BLaER1 treated with 17β-estradiol and CSF1 and Interleukin-3, amounts not matched to agents 10 nM and 100 nM (cell line): Measurements from ENCODE around the gene ZSWIM7.
"Not testable (repeated sequence)": the region's sequence is repeated elsewhere in the genome, so short reads cannot be mapped to it uniquely, and the experiment has no call there.

ENCODE experiments used
- H3K27ac ChIP-seq, 11 experiments: shearing (Covaris generic); formaldehyde crosslinking; 2 replicates each; pipeline ENCODE4 v1.8.1; 2022
- H3K27me3 ChIP-seq, 11 experiments: shearing (Covaris generic); formaldehyde crosslinking; 2 replicates each; pipeline ENCODE4 v1.8.1; 2022
- H3K36me3 ChIP-seq, 11 experiments: shearing (Covaris generic); formaldehyde crosslinking; 2 replicates each; pipeline ENCODE4 v1.8.1; 2022
- H3K4me1 ChIP-seq, 10 experiments: shearing (Covaris generic); formaldehyde crosslinking; 2 replicates each; pipeline ENCODE4 v1.8.1; 2022
- H3K4me2 ChIP-seq, 11 experiments: shearing (Covaris generic); formaldehyde crosslinking; 2 replicates each; pipeline ENCODE4 v1.8.1; 2022
- H3K4me3 ChIP-seq, 10 experiments: shearing (Covaris generic); formaldehyde crosslinking; 2 replicates each; pipeline ENCODE4 v1.8.1; 2022
- H3K9ac ChIP-seq, 11 experiments: shearing (Covaris generic); formaldehyde crosslinking; 2 replicates each; pipeline ENCODE4 v1.8.1; 2022
- H3K9me3 ChIP-seq, 11 experiments: shearing (Covaris generic); formaldehyde crosslinking; replicated peaks in 1 of 11; 2 replicates each; pipeline ENCODE4 v1.8.1; 2022
- H4K20me1 ChIP-seq, 11 experiments: shearing (Covaris generic); formaldehyde crosslinking; 2 replicates each; pipeline ENCODE4 v1.8.1; 2022
- Cebpa-rat ChIP-seq, 11 experiments: shearing (Covaris generic); IDR thresholded peaks; 2 replicates each; pipeline ENCODE4 v1.8.1; 2022

ZSWIM7 gene

DNA sequence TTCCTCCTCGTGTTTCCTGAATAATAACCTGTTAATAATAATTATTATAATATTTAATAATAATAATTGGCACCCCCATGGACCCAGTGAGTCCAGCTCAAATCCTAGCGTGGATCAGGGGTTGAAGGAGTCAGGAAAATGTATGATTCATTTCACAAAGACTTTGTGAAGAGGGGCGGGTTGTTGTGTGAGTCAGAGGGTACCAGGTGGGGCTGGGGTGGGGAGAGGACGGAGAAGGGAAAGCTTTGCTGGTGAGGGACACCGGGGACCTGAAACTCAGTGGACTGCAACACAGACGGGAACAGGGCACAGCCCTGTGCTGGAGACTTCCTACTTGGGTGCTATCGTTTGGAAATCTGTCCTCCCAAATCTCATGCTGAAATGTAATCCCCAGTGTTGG lies 57.7 kb downstream of the ZSWIM7 start:
- peaks cover 0 to 3% (median 0%) of the 10 kb centered on the region in 11 experiments; a peak in 1 of 22 replicates for H4K20me1 ChIP-seq
- peaks cover 0 to 4% (median 0%) of the 10 kb centered on the region in 11 experiments; a peak in 1 of 22 replicates for H3K36me3 ChIP-seq
- peak overlapping the region in 3 of 10 experiments; percentile 7 to 33 (median 18); a peak in 1 of 20 replicates for H3K4me3 ChIP-seq
- H3K4me1 ChIP-seq = peaks cover 21 to 52% (median 46%) of the 10 kb centered on the region in 10 experiments
- no peak for TF ChIP-seq Cebpa-rat (IDR thresholded peaks at IDR 0.05)
- H3K9me3 ChIP-seq = peaks cover 0 to 39% (median 3%) of the 10 kb centered on the region in 11 experiments; a peak in 10 of 22 replicates
- H3K4me2 ChIP-seq = peak overlapping the region in 10 of 11 experiments; percentile 39 to 98 (median 84); a peak in 17 of 22 replicates
- peak overlapping the region in 9 of 11 experiments; percentile 46 to 83 (median 73); a peak in 16 of 22 replicates for H3K27ac ChIP-seq
- H3K9ac ChIP-seq = peak overlapping the region in 6 of 11 experiments; percentile 1 to 63 (median 53); a peak in 9 of 22 replicates
- H3K27me3 ChIP-seq = peaks cover 0 to 42% (median 37%) of the 10 kb centered on the region in 11 experiments; a peak in 20 of 22 replicates

DNA sequence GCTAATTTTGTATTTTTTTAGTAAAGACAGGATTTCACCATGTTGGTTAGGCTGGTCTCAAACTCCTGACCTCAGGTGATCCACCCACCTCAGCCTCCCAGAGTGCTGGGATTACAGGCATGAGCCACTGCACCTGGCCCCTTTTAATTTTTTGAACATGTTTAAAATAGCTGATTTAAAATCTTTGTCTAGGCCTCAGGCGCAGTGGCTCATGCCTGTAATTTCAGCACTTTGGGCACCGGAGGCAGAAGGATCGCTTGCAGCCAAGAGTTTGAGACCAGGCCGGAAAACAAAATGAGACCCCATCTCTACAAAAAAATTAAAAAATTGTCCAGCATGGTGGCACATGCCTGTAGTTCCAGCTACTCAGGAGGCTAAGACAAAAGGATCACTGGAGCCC lies 63.0 kb downstream of the ZSWIM7 start:
- H3K4me3 ChIP-seq, H3K36me3 ChIP-seq, H4K20me1 ChIP-seq, H3K9ac ChIP-seq, H3K27me3 ChIP-seq, H3K27ac ChIP-seq, H3K4me2 ChIP-seq: not testable (repeated sequence)
- H3K4me1 ChIP-seq = peaks cover 0 to 11% (median 2%) of the 10 kb centered on the region in 10 experiments; a peak in 9 of 20 replicates
- peaks cover 0 to 31% (median 3%) of the 10 kb centered on the region in 11 experiments; a peak in 10 of 22 replicates for H3K9me3 ChIP-seq

DNA sequence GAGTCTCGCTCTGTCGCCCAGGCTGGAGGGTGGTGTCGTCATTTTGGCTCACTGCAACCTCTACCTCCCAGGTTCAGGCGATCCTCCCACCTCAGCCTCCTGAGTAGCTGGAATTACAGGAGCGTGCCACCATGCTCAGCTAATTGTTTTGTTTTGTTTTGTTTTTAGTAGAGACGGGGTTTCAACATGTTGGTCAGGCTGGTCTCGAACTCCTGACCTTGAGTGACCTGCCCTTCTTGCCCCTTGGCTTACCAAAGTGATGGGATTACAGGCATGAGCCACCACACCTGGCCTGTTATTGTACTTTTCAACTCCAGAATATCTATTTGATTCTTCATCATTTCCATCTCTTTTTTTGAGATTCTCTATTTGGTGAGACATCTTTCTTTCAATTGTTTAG lies 63.6 kb downstream of the ZSWIM7 start:
- Histone ChIP-seq H3K4me3 (no peak overlapping the region), H3K4me1 (peaks cover 0 to 14% (median under 1%) of the 10 kb centered on the region in 10 experiments; a peak in 9 of 20 replicates), H3K4me2 (no peak overlapping the region), H3K27ac (no peak overlapping the region), H3K36me3 (no peaks in the 10 kb centered on the region), H3K27me3 (no peaks in the 10 kb centered on the region), H3K9me3 (peaks cover 0 to 25% (median 2%) of the 10 kb centered on the region in 11 experiments; a peak in 10 of 22 replicates), H3K9ac (no peak overlapping the region), H4K20me1 (no peaks in the 10 kb centered on the region)
- no peak for TF ChIP-seq Cebpa-rat (IDR thresholded peaks at IDR 0.05)

DNA sequence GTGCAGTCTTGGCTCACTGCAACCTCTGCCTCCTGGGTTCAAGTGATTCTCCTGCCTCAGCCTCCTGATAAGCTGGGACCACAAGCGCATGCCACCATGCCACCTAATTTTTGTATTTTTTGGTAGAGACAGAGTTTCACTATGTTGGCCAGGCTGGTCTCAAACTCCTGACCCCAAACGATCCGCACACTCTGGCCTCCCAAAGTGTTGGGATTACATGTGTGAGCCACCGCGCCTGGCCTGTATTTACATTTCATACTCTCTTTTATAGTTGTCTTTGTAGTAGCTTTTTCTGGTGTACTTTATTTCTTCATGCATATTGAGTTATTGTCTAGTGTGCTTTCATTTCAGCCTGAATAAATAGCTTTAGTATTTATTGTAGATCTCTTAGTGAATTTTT lies 64.6 kb downstream of the ZSWIM7 start:
- H3K27me3 ChIP-seq = no peaks in the 10 kb centered on the region
- no peak for TF ChIP-seq Cebpa-rat (IDR thresholded peaks at IDR 0.05)

DNA sequence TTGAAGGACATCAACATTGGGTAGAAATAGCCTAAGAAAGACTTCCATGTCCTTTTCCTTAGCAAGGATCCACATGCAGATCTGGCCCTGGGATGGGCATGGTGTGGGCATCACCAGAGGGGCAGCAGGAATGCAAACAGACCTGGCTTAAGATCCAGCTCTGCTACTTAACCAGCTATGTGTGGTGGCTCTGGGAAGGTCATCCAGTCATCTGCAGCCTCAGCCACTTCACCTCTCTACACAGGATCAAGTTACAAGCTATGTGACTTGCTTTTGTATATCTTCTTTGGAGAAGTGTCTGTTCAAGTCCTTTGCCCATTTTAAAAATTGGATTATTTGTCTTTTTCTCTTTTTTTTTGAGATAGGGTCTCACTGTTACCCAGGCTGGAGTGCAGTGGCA lies 68.1 kb downstream of the ZSWIM7 start:
- Histone ChIP-seq H3K9me3 (peaks cover 0 to 6% (median 0%) of the 10 kb centered on the region in 11 experiments; a peak in 1 of 22 replicates), H4K20me1 (no peaks in the 10 kb centered on the region), H3K9ac (no peak overlapping the region), H3K4me2 (peak overlapping the region in 4 of 11 experiments; percentile 4 to 94 (median 86); a peak in 3 of 22 replicates), H3K4me1 (peaks cover 5 to 52% (median 32%) of the 10 kb centered on the region in 10 experiments; a peak in 18 of 20 replicates), H3K4me3 (no peak overlapping the region), H3K36me3 (no peaks in the 10 kb centered on the region), H3K27me3 (no peaks in the 10 kb centered on the region), H3K27ac (no peak overlapping the region)
- TF ChIP-seq Cebpa-rat (IDR thresholded peaks at IDR 0.05) = no peak

More for the DNA sequence above, 64.6 kb downstream of the ZSWIM7 start:
- H3K9ac ChIP-seq = no peak overlapping the region
- no peak overlapping the region for H3K4me3 ChIP-seq
- peaks cover 0 to 15% (median 0%) of the 10 kb centered on the region in 11 experiments; a peak in 3 of 22 replicates for H3K9me3 ChIP-seq
- peaks cover 0 to 25% (median 5%) of the 10 kb centered on the region in 10 experiments; a peak in 10 of 20 replicates for H3K4me1 ChIP-seq
- H3K4me2 ChIP-seq = no peak overlapping the region
- H3K27ac ChIP-seq = no peak overlapping the region
- H4K20me1 ChIP-seq = no peaks in the 10 kb centered on the region
- H3K36me3 ChIP-seq = no peaks in the 10 kb centered on the region

DNA sequence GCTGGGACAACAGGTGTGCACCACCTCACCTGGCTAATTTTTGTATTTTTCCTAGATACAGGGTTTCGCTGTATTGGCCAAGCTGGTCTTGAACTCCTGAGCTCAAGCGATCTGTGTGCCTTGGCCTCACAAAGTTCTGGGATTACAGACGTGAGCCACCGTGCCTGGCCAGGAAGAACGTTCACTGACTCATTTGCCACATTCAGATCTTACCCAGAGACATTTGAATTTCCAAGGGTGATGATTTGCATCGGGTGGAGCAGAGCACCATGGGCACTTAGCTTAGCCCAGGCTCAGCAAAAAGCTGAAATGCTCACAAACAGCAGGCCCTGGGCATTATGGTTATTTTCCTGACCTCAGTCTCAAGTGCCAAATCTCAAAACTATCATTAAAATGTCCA lies 69.1 kb downstream of the ZSWIM7 start:
- peaks cover 5 to 55% (median 32%) of the 10 kb centered on the region in 10 experiments; a peak in 18 of 20 replicates for H3K4me1 ChIP-seq
- H3K9me3 ChIP-seq = peaks cover 0 to 6% (median 0%) of the 10 kb centered on the region in 11 experiments; a peak in 1 of 22 replicates
- peak overlapping the region in 5 of 11 experiments; percentile 40 to 94 (median 89); a peak in 9 of 22 replicates for H3K4me2 ChIP-seq
- H3K9ac ChIP-seq = no peak overlapping the region
- H3K27me3 ChIP-seq = no peaks in the 10 kb centered on the region
- TF ChIP-seq Cebpa-rat (IDR thresholded peaks at IDR 0.05) = no peak
- no peak overlapping the region for H3K4me3 ChIP-seq
- no peaks in the 10 kb centered on the region for H3K36me3 ChIP-seq
- H4K20me1 ChIP-seq = no peaks in the 10 kb centered on the region
- H3K27ac ChIP-seq = peak overlapping the region in 5 of 11 experiments; percentile 2 to 22 (median 9); a peak in 4 of 22 replicates

DNA sequence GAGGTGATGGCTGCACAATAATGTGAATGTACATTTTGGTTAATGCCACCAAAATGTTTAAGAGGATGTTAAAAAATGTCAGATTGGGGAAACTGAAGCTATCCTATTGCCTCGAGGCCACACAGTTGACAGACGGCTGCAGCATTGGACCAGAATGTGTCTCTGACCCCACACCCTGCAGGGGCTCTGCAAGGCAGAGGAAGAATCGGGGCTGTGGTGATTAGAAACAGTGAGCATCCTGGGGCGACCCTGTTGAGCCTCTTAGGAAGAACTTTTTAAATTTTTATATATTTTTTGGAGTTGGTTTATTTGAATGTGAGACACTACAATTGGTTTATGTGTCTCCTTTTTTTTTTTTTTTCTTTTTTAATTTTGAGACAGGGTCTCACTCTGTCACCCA lies 69.6 kb downstream of the ZSWIM7 start:
- Histone ChIP-seq H4K20me1 (no peaks in the 10 kb centered on the region), H3K4me3 (no peak overlapping the region), H3K9me3 (peaks cover 0 to 6% (median 0%) of the 10 kb centered on the region in 11 experiments; a peak in 1 of 22 replicates), H3K9ac (no peak overlapping the region), H3K27me3 (no peaks in the 10 kb centered on the region), H3K36me3 (no peaks in the 10 kb centered on the region), H3K4me2 (peak overlapping the region in 5 of 11 experiments; percentile 83 to 94 (median 90); a peak in 8 of 22 replicates), H3K27ac (peak overlapping the region in 5 of 11 experiments; percentile 2 to 82 (median 19); a peak in 2 of 22 replicates), H3K4me1 (peaks cover 5 to 55% (median 32%) of the 10 kb centered on the region in 10 experiments; a peak in 18 of 20 replicates)
- TF ChIP-seq Cebpa-rat (IDR thresholded peaks at IDR 0.05) = no peak

DNA sequence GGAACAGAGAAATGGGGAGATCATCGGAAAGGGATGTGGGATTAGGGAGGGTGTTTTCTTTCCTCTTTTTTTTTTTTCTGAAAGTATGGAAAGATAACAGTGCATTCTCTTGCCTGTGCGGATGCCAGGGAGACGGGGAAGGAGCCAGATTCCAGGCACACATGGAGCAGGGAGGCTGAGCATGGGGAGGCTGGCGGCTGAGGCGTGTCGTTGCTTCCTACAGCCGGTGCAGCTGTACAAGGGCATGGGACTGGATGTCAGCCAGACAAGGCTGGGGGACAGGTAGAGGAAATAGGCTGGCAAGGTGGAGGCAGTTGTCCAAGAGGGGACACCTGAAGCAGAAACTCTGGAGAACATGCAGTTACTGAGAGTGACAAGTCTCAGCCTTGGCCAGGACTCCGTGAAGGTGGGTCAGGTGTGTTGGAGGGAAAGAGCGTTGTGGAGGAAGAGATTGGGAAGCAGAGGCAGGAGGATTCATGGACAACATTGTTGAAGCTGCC lies 71.2 kb downstream of the ZSWIM7 start:
- H3K27me3 ChIP-seq = no peaks in the 10 kb centered on the region
- peak overlapping the region in 7 of 11 experiments; percentile 17 to 70 (median 57); a peak in 10 of 22 replicates for H3K9ac ChIP-seq
- TF ChIP-seq Cebpa-rat (IDR thresholded peaks at IDR 0.05) = no peak
- no peaks in the 10 kb centered on the region for H3K36me3 ChIP-seq
- peak overlapping the region in 2 of 10 experiments; percentile 28 to 41; a peak in 3 of 20 replicates for H3K4me3 ChIP-seq
- peaks cover 5 to 55% (median 32%) of the 10 kb centered on the region in 10 experiments; a peak in 18 of 20 replicates for H3K4me1 ChIP-seq
- peaks cover 0 to 6% (median 0%) of the 10 kb centered on the region in 11 experiments; a peak in 1 of 22 replicates for H3K9me3 ChIP-seq
- H4K20me1 ChIP-seq = no peaks in the 10 kb centered on the region
- H3K27ac ChIP-seq = peak overlapping the region; percentile 38 to 90 (median 70); a peak in 19 of 22 replicates
- peak overlapping the region; percentile 28 to 94 (median 81); a peak in 21 of 22 replicates for H3K4me2 ChIP-seq
